ENCODE measurements around the gene SERINC1.

Gene SERINC1

GRCh38 chr6:122394016-122394415, 77.6 kb downstream of the SERINC1 start:
- H2AFZ ChIP-seq (ENCODE audit: low read length) = no peak overlapping the region
- H3K4me2 ChIP-seq (ENCODE audit: low read depth, low read length) = no peak overlapping the region
- TF ChIP-seq EZH2 (optimal IDR thresholded peaks at IDR 0.05; ENCODE audit: low read depth, low read length) = no peak
- no peak for TF ChIP-seq EZH2phosphoT487 (IDR thresholded peaks at IDR 0.05; ENCODE audit: low read length)
- no peak for TF ChIP-seq CTCF (IDR thresholded peaks at IDR 0.05; ENCODE audit: low read length)
- no peak for DNase-seq
- H3K9me2 ChIP-seq (replicated peaks; ENCODE audit: insufficient read depth, low read length) = no peaks in the 10 kb centered on the region; the same call in 1 of the 2 replicates
- 0 out of 2 replicates have a peak, but pooled peaks cover 5% of the 10 kb centered on the region for H3K4me1 ChIP-seq (ENCODE audit: low read length)
- H3K4me3 ChIP-seq (ENCODE audit: low read length) = no peak overlapping the region
- no peak overlapping the region for H3K27ac ChIP-seq (ENCODE audit: low read length)
- no peak overlapping the region for H3K9ac ChIP-seq (ENCODE audit: low read length)
- peaks cover 6% of the 10 kb centered on the region; the same call in 1 of the 2 replicates for H3F3A ChIP-seq (ENCODE audit: insufficient read depth, low read length)
- H3K27me3 ChIP-seq (replicated peaks; ENCODE audit: insufficient read depth, low read length) = no peaks in the 10 kb centered on the region
- H3K9me3 ChIP-seq (replicated peaks; ENCODE audit: insufficient read depth, low read length) = no peaks in the 10 kb centered on the region
- H3K79me2 ChIP-seq (ENCODE audit: low read length) = no peaks in the 10 kb centered on the region
- no peaks in the 10 kb centered on the region for H4K20me1 ChIP-seq (ENCODE audit: insufficient read depth, low read length)
- no peaks in the 10 kb centered on the region for H3K36me3 ChIP-seq (replicated peaks; ENCODE audit: insufficient read depth, low read length)

- Histone ChIP-seq H3K27ac (ENCODE audit: low read length) (no peak overlapping the region), H3F3A (ENCODE audit: insufficient read depth, low read length) (0 out of 2 replicates have a peak, but pooled peaks cover under 1% of the 10 kb centered on the region), H3K36me3 (replicated peaks; ENCODE audit: insufficient read depth, low read length) (no peaks in the 10 kb centered on the region), H3K9me3 (replicated peaks; ENCODE audit: insufficient read depth, low read length) (no peaks in the 10 kb centered on the region), H4K20me1 (ENCODE audit: insufficient read depth, low read length) (no peaks in the 10 kb centered on the region), H3K79me2 (ENCODE audit: low read length) (no peaks in the 10 kb centered on the region), H3K9me2 (replicated peaks; ENCODE audit: insufficient read depth, low read length) (no peaks in the 10 kb centered on the region; the same call in 1 of the 2 replicates), H3K27me3 (replicated peaks; ENCODE audit: insufficient read depth, low read length) (no peaks in the 10 kb centered on the region), H3K9ac (ENCODE audit: low read length) (no peak overlapping the region), H3K4me1 (ENCODE audit: low read length) (0 out of 2 replicates have a peak, but pooled peaks cover under 1% of the 10 kb centered on the region), H2AFZ (ENCODE audit: low read length) (no peak overlapping the region), H3K4me2 (ENCODE audit: low read depth, low read length) (no peak overlapping the region), H3K4me3 (ENCODE audit: low read length) (no peak overlapping the region)
- DNase-seq = no peak
- TF ChIP-seq EZH2phosphoT487 (IDR thresholded peaks at IDR 0.05; ENCODE audit: low read length) (no peak), EZH2 (optimal IDR thresholded peaks at IDR 0.05; ENCODE audit: low read depth, low read length) (no peak), CTCF (IDR thresholded peaks at IDR 0.05; ENCODE audit: low read length) (no peak)
Measured at GRCh38 chr6:122393351-122393896, 78.2 kb downstream of the SERINC1 start.
